ENCODE results near the gene C2orf42.

The C2orf42 gene

GRCh38 chr2:70212298-70212932 is 21.6 kb upstream of the C2orf42 start:
- no peak for TF ChIP-seq CTCF (IDR thresholded peaks at IDR 0.05; ENCODE audit: extremely low read depth, insufficient read depth, missing control alignments)
- in situ Hi-C loops (cut with MboI; ENCODE audit: low pct_unique_long_range_greater_than_20kb, low sequenced_read_pairs, unreplicated experiment) = no loop called here
- DNase-seq (ENCODE audit: low spot score) = no peak

GRCh38 chr2:70211595-70211994 is 20.8 kb upstream of the C2orf42 start:
- DNase-seq (ENCODE audit: low spot score) = no peak
- no peak for TF ChIP-seq CTCF (IDR thresholded peaks at IDR 0.05; ENCODE audit: extremely low read depth, insufficient read depth, missing control alignments)
- in situ Hi-C loops (cut with MboI; ENCODE audit: low pct_unique_long_range_greater_than_20kb, low sequenced_read_pairs, unreplicated experiment) = no loop called here

DNA sequence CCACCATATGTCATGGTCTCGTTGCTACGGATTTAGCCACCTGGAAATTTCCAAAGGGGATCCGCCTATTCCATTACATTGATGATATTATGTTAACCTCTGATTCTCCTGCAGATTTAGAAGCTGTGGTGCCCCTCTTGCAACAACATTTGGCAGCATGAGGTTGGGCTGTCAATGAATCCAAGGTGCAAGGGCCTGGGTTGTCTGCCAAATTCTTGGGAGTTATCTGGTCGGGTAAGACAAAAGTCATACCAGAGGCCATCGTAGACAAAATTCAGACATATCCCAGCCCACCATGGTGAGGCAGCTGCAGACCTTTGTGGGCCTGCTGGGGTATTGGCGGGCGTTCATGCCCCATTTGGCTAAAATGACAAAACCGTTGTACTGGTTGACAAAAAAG is 13.6 kb upstream of the C2orf42 start:
- no peak for TF ChIP-seq CTCF (IDR thresholded peaks at IDR 0.05; ENCODE audit: extremely low read depth, insufficient read depth, missing control alignments)
- no peak for DNase-seq (ENCODE audit: low spot score)
- in situ Hi-C loops (cut with MboI; ENCODE audit: low pct_unique_long_range_greater_than_20kb, low sequenced_read_pairs, unreplicated experiment) = no loop called here

DNA sequence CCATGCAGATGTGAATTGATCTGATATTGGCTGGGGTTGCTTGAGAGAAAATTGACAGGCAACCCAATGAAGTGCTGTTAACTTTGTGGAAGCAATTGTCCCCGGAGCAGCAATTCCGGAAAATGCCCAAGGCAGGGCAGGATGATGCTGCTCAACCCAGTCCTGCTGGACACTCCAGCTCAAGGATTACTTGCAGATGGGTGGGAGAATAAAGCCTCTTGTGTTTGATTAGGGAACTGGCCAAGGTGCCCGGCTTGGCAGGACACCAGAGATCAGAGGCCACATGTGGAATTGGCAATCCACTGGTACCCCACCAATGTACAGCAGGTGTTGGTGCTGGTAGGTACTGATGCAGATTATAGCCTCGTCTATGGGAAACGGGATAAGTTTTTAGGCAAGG is 12.3 kb upstream of the C2orf42 start:
- TF ChIP-seq CTCF (IDR thresholded peaks at IDR 0.05; ENCODE audit: extremely low read depth, insufficient read depth, missing control alignments) = no peak
- no peak for DNase-seq (ENCODE audit: low spot score)
- in situ Hi-C loops (cut with MboI; ENCODE audit: low pct_unique_long_range_greater_than_20kb, low sequenced_read_pairs, unreplicated experiment) = no loop called here

DNA sequence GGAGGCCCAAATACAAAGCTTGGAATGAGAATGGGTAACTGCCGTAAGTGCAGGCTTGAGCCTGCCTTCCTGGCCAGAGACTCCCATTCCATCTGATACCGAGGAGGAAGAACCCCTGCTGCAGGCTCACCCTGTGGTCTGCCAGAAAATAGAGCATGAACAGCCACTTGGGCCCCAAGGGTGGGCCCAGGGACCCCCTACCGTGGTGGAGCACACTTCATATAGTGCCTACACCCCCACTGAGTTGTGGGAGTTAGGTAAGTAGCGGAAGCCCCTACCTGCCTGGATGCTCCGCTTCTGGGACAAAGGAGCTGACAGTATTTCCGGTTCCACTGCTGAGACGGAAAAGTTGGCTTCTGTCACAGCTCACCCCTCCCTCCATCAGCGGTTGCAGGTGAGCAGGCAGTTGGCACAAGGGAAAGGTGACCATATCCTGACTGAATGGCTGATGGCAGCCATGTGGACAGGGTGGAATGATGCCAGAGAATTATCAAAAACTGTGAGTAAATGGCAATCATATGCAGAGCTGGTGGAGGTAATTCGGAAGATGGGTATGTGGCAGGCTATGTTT is 11.5 kb upstream of the C2orf42 start:
- in situ Hi-C loops (cut with MboI; ENCODE audit: low pct_unique_long_range_greater_than_20kb, low sequenced_read_pairs, unreplicated experiment) = no loop called here
- DNase-seq (ENCODE audit: low spot score) = no peak
- TF ChIP-seq CTCF (IDR thresholded peaks at IDR 0.05; ENCODE audit: extremely low read depth, insufficient read depth, missing control alignments) = no peak

DNA sequence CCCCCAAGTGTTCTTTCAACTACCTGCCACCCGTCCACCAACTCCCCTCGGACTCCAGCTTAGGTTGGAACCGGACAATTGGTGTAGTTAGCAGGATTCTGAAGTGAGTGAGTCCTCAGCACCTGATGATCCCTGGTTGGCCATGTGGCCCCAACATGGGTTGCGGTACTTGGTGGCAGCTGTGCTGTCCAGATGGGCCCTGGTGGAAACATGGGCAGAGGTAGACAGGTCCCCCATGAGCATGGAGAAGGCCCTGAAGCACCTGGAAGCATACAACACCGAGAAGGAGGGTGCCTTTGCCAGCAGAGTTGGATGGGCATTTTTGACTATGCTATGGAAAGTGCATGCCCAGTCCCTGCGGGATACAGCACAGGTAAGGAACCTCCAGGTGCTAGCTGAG is 11.0 kb upstream of the C2orf42 start:
- in situ Hi-C loops (cut with MboI; ENCODE audit: low pct_unique_long_range_greater_than_20kb, low sequenced_read_pairs, unreplicated experiment) = no loop called here
- no peak for DNase-seq (ENCODE audit: low spot score)
- no peak for TF ChIP-seq CTCF (IDR thresholded peaks at IDR 0.05; ENCODE audit: extremely low read depth, insufficient read depth, missing control alignments)

Measured in GM13977 (cell line).